Epithelial cell of esophagus (primary cell): ENCODE measurements around the gene RPN1.
A peak's percentile ranks its signal among the peaks of the same experiment; 100 is the strongest.
"Not testable (repeated sequence)": the region's sequence is repeated elsewhere in the genome, so short reads cannot be mapped to it uniquely, and the experiment has no call there.

Experiments
- DNase-seq: peaks from one replicate; pipeline ENCODE4 v3.0.0; 2010; ENCODE audit warnings: low read depth
- H3K4me3 ChIP-seq: 2 replicates; pipeline ENCODE4 v1.5.1; 2011; ENCODE audit warnings: mild to moderate bottlenecking, low read length, control low read depth
- TF ChIP-seq, protein P1 (sequence below): IDR thresholded peaks from 2 replicates; pipeline ENCODE4 v1.5.1; 2011; ENCODE audit warnings: low read depth, mild to moderate bottlenecking, low read length, control low read depth, inconsistent platforms; ENCODE audit not compliant: insufficient read depth; ENCODE audit errors: missing control alignments

Gene RPN1

DNA sequence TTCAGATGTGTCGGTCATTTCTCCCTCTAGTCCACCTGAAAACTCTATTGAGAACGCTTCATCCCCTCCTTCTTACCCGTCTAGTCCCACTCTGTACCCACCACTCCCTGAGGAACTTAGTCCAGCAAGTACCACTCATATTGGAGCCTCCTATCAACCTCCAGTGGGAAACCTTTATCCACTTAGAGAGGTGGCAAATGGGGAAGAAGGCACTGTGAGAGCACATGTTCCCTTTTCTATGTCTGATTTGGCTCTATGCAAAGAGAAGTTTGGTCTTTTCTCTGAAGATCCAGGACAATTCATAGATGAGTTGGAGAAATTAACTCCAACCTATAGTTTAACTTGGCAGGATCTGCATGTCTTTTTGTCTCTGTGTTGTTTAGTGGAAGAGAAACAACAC is 17.0 kb upstream of the RPN1 start:
- TF ChIP-seq, protein P1, sequence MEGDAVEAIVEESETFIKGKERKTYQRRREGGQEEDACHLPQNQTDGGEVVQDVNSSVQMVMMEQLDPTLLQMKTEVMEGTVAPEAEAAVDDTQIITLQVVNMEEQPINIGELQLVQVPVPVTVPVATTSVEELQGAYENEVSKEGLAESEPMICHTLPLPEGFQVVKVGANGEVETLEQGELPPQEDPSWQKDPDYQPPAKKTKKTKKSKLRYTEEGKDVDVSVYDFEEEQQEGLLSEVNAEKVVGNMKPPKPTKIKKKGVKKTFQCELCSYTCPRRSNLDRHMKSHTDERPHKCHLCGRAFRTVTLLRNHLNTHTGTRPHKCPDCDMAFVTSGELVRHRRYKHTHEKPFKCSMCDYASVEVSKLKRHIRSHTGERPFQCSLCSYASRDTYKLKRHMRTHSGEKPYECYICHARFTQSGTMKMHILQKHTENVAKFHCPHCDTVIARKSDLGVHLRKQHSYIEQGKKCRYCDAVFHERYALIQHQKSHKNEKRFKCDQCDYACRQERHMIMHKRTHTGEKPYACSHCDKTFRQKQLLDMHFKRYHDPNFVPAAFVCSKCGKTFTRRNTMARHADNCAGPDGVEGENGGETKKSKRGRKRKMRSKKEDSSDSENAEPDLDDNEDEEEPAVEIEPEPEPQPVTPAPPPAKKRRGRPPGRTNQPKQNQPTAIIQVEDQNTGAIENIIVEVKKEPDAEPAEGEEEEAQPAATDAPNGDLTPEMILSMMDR, result no peak
- no peak overlapping the region for H3K4me3 ChIP-seq
- no peak for DNase-seq

DNA sequence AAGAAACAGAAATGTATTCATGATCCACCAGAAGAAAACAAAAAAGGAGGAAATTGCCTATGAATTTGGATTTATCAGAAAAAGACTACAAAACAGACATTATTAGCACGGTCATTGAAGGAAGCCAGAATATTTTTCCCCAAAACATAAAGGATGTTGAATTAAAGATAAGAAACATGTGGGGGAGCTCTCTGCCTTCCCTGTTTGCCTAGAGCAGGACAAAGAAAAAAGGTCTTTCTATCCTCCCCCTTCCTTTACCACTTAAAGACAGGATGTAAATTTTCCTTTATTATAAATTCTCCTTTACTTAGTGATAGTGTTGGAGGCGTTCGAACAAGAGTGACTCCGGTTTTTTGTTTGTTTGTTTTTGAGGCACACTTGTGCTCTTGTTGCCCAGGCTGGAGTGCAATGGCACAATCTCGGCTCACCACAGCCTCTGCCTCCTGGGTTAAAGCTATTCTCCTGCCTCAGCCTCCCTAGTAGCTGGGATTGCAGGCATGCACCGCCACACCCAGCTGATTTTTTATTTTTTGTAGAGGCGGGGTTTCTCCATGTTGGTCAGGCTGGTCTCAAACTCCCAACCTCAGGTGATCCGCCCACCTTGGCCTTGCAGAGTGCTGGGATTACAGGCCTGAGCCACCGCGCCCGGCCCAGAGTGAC is 14.9 kb upstream of the RPN1 start:
- no peak overlapping the region for H3K4me3 ChIP-seq
- DNase-seq, result no peak
- TF ChIP-seq, protein P1, result no peak

DNA sequence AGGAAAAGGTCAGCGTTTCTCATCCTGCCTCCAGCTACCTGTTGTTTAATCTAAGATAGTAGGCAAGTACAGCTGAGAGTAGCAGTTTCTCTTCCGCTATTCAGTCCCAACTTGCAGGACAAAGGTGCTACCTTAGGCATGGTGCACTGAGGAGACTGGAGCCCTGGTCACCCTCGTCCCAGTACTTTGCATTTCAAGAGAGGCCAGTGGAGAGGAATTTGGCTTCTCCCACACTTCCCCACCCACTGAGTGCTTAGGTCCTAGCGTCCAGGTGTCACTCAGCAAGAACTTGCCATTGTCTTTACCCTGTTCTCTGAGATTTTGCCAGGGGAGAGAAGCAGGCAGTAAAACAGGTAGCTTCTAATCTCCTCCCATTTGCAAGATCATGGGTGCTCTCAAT is 12.5 kb upstream of the RPN1 start:
- TF ChIP-seq, protein P1, result no peak
- H3K4me3 ChIP-seq, result no peak overlapping the region
- DNase-seq, result no peak

DNA sequence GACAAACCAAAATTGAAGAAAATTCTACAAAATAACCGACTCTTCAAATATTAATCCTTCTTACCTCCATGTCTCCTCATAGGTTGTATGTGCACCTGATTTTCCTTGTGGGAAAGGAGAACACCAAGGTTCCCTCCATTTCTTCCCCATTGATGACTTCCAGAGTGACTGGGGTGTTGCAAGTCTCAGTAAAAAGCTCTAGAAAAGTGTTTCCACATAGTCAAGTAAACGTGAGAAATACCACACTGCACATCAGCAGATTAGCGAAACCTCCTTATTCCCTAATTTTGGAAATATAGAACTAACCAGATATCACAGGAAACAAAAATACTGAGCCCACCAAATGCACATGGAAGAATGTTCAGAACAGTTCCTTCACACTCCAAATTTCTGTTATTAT is 4.9 kb upstream of the RPN1 start:
- TF ChIP-seq, protein P1, result no peak
- no peak for DNase-seq
- no peak overlapping the region for H3K4me3 ChIP-seq

DNA sequence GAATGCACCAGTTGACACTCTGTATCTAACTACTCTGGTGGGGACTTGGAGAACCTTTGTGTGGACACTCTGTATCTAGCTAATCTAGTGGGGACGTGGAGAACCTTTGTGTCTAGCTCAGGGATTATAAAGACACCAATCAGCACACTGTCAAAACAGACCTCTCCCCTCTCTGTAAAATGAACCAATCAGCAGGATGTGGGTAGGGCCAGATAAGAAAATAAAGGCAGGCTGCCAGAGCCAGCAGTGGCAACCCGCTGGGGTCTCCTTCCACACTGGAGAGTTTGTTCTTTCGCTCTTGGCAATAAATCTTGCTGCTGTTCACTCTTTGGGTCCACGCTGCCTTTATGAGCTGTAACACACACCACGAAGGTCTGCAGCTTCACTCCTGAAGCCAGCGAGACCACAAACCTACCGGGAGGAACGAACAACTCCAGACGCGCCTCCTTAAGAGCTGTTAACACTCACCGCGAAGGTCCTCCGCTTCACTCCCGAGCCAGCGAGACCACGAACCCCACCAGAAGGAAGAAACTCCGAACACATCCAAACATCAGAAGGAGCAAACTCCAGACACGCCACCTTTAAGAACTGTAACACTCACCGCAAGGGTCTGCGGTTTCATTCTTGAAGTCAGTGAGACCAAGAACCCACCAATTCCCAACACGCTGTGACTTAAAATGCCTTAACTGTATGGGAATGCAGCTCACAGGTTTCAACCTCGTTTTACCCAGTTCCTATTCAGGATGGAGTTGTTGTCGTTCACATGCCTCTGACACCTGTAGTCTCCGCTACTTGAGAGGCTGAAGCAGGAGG is 3.6 kb upstream of the RPN1 start:
- H3K4me3 ChIP-seq, DNase-seq: not testable (repeated sequence)

DNA sequence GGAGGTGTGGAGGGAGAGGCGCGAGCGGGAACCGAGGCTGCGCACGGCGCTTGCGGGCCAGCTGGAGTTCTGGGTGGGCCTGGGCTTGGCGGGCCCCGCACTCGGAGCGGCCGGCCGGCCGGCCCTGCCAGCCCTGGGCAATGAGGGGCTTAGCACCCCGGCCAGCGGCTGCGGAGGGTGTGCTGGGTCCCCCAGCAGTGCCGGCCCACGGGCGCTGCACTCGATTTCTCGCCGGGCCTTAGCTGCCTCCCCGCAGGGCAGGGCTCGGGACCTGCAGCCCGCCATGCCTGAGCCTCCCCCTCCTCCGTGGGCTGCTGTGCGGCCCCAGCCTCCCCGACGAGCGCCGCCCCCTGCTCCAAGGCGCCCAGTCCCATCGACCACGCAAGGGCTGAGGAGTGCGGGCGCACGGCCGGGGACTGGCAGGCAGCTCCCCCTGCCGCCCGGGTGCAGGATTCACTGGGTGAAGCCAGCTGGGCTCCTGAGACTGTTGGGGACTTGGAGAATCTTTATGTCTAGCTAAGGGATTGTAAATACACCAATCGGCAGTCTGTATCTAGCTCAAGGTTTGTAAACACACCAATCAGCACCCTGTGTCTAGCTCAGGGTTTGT is 2.9 kb upstream of the RPN1 start:
- H3K4me3 ChIP-seq, result not testable (repeated sequence)
- peak; percentile 13 for DNase-seq

DNA sequence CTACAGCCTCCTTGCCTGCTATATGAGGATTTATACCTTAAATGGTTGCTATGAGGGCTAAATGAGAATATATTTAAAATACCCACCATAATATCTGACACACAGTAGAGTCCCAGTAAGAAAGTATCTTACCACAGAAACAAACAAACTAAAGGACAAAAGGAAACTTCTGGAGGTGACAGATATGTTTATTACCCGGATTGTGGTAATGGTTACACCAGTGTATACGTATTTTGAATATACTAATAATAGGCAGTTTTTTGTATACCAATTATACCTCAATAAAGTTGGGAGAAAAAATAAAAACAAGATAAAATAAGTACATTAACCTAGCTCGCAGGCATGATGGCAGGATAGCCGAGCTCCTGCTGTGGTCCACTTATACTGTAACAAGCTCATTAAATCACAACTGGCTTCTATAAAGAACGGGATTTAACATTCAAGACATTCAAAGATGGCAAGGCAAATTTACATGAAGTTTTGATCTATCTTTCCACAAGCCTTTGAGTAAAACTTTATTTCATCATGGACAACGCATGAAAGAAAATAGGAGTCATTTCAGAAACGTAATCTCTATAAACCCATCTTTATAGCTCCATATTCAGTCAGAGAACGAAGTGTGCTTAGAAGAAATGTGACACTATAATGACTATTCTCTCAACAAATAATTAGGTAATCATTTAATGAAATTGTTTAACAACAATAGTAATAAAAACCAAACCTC is 1.5 kb downstream of the RPN1 start:
- TF ChIP-seq, protein P1, result no peak
- peak overlapping the region; percentile 91 for H3K4me3 ChIP-seq
- no peak for DNase-seq
